ENCODE results near the gene SLC24A3.

The SLC24A3 gene

GRCh38 chr20:19582782-19583181 is 370.3 kb downstream of the SLC24A3 start:
- in situ Hi-C loops (cut with HindIII; ENCODE audit: low sequenced_read_pairs), result no loop called here
- TF ChIP-seq, protein P1, sequence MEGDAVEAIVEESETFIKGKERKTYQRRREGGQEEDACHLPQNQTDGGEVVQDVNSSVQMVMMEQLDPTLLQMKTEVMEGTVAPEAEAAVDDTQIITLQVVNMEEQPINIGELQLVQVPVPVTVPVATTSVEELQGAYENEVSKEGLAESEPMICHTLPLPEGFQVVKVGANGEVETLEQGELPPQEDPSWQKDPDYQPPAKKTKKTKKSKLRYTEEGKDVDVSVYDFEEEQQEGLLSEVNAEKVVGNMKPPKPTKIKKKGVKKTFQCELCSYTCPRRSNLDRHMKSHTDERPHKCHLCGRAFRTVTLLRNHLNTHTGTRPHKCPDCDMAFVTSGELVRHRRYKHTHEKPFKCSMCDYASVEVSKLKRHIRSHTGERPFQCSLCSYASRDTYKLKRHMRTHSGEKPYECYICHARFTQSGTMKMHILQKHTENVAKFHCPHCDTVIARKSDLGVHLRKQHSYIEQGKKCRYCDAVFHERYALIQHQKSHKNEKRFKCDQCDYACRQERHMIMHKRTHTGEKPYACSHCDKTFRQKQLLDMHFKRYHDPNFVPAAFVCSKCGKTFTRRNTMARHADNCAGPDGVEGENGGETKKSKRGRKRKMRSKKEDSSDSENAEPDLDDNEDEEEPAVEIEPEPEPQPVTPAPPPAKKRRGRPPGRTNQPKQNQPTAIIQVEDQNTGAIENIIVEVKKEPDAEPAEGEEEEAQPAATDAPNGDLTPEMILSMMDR (IDR thresholded peaks at IDR 0.05; ENCODE audit: low read depth, low read length), result no peak
- DNase-seq (ENCODE audit: low read depth, low spot score), result no peak
- no peak overlapping the region for H3K4me3 ChIP-seq (ENCODE audit: low read depth, low read length)

DNA sequence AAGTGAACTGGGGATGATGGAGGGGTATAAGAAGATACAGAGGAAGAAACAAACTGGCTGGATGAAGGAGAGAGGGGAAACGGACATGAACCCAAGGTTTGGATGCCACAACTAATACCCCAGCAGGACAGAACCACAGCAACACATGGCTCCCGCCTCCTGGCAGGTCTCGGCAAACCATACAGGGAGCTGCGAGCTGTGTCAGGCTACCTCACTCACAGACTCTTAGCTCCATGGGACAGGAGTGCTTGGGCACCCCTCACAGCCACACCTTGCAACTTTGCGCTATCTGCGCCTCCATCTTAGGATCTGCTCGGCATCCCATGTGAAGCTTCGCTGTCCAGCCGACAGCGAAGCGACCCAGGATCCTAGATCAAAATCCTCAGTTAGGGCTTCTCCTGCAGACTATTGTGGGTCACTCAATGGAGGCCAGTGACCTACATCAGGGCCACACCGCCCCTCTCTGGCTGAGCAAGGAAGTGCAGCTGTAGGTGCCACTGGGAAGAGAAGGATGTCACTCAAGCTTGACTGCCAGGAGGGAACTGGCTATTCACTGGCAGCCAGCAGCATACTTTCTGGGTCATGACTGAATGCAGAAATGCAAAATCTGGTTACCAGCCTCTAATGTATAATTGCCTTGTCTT is 371.2 kb downstream of the SLC24A3 start:
- no peak overlapping the region for H3K4me3 ChIP-seq (ENCODE audit: low read depth, low read length)
- peak; percentile 39 for DNase-seq (ENCODE audit: low read depth, low spot score)
- TF ChIP-seq, protein P1 (IDR thresholded peaks at IDR 0.05; ENCODE audit: low read depth, low read length), result peak; percentile 84
- in situ Hi-C loops (cut with HindIII; ENCODE audit: low sequenced_read_pairs), result no loop called here

- no peak overlapping the region for H3K4me3 ChIP-seq (ENCODE audit: low read depth, low read length)
- TF ChIP-seq, protein P1 (IDR thresholded peaks at IDR 0.05; ENCODE audit: low read depth, low read length), result no peak
- no peak for DNase-seq (ENCODE audit: low read depth, low spot score)
- in situ Hi-C loops (cut with HindIII; ENCODE audit: low sequenced_read_pairs), result no loop called here
Measured at GRCh38 chr20:19588241-19588640, 375.8 kb downstream of the SLC24A3 start.

DNA sequence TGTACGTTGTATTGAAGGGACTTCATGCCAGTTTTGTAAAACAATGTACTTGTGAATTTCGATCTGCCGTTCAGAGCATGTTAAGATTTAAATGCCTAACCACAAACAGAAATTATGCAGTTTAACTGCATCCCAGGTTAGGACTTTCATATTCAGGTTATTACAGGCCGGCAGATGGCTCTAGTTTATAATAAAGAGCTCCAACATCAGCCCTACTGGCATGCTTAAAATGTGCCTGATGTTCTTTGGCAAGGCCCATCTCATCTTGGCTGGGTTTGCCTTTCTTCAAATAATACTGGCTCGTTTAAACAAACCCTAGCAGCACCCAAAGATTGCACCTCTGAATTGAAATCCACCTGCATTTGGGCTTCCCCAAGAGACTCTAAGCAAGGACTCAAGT is 376.3 kb downstream of the SLC24A3 start:
- TF ChIP-seq, protein P1 (IDR thresholded peaks at IDR 0.05; ENCODE audit: low read depth, low read length), result no peak
- no peak overlapping the region for H3K4me3 ChIP-seq (ENCODE audit: low read depth, low read length)
- DNase-seq (ENCODE audit: low read depth, low spot score), result no peak
- in situ Hi-C loops (cut with HindIII; ENCODE audit: low sequenced_read_pairs), result no loop called here

- TF ChIP-seq, protein P1 (IDR thresholded peaks at IDR 0.05; ENCODE audit: low read depth, low read length), result no peak
- H3K4me3 ChIP-seq (ENCODE audit: low read depth, low read length), result no peak overlapping the region
- in situ Hi-C loops (cut with HindIII; ENCODE audit: low sequenced_read_pairs), result no loop called here
Measured at GRCh38 chr20:19589787-19590362, 377.4 kb downstream of the SLC24A3 start.

DNA sequence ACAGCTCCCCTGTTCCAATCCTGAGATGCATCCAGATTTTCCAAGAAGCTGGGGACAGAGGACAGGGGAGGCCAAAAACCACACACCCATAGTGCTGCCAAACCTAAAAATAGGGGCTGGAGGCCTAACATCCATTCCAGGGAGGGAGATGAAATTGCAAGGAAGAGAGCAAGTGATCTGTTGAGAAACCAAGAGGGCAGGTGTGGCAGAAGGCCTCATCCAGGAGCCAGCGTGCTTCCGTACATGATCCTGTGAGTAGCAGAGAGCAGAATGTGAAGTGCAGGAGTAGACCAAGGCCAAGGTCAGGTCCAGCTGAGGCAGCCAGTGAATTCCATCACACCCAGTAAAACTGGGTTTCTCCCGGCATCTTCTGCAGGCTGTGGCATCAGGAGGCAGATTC is 377.9 kb downstream of the SLC24A3 start:
- in situ Hi-C loops (cut with HindIII; ENCODE audit: low sequenced_read_pairs), result no loop called here
- no peak for DNase-seq (ENCODE audit: low read depth, low spot score)
- no peak overlapping the region for H3K4me3 ChIP-seq (ENCODE audit: low read depth, low read length)
- TF ChIP-seq, protein P1 (IDR thresholded peaks at IDR 0.05; ENCODE audit: low read depth, low read length), result no peak

More at GRCh38 chr20:19589787-19590362, 377.4 kb downstream of the SLC24A3 start:
- no peak for DNase-seq (ENCODE audit: low read depth, low spot score)

All from astrocyte of the spinal cord (primary cell).